Right lobe of liver (tissue), 6 donors: Measurements from ENCODE around the gene RNASE8. TPM values are rescaled to one million over a fixed set of nuclear protein-coding genes. Genes with fewer than 3 reads are reported as not detected.

Experiments
- ATAC-seq, 4 donors: fragments of 200-7000 bp; cut with Tn5 transposase; one replicate each; pipeline ENCODE4 v1.9.1; 2020; ENCODE audit warnings: mild to moderate bottlenecking in 4 of 4, moderate library complexity in 4 of 4
- DNase-seq, 3 donors: peaks; one replicate each; pipeline ENCODE4 v3.0.0-alpha.2; 2020
- H3K27ac ChIP-seq, 3 donors: fragments of 200-600 bp; one replicate each; pipeline ENCODE4 v1.8.0; 2022
- H3K27me3 ChIP-seq, 2 donors: fragments of 200-600 bp; one replicate each; pipeline ENCODE4 v1.8.0; 2022
- H3K36me3 ChIP-seq, 4 donors: fragments of 200-600 bp; sonication (generic) in 1 of 4; one replicate each; pipeline versions ENCODE4 v1.5.1 to v1.8.0; 2017 to 2022; ENCODE audit warnings: control low read depth in 1 of 4
- H3K4me1 ChIP-seq, 4 donors: fragments of 200-600 bp; sonication (generic) in 1 of 4; one replicate each; pipeline versions ENCODE4 v1.5.1 to v1.8.0; 2017 to 2022; ENCODE audit warnings: control low read depth in 1 of 4
- H3K4me3 ChIP-seq, 3 donors: fragments of 200-600 bp; one replicate each; pipeline ENCODE4 v1.8.0; 2022
- H3K9me3 ChIP-seq, 4 donors: fragments of 200-600 bp; sonication (generic) in 1 of 4; one replicate each; pipeline versions ENCODE4 v1.5.1 to v1.8.0; 2017 to 2022; ENCODE audit warnings: control low read depth in 1 of 4
- POLR2A ChIP-seq: fragments of 450-650 bp; IDR thresholded peaks from one replicate; pipeline ENCODE4 v1.6.1; 2017; ENCODE audit warnings: antibody characterized with exemption, mild to moderate bottlenecking
- WGBS: methylation state at CpG from one replicate; pipeline ENCODE4 v1.1.6; 2018; ENCODE audit warnings: low coverage, low lambda C conversion rate; ENCODE audit not compliant: insufficient coverage; ENCODE audit errors: missing lambda C conversion rate; 5-methylcytosine and 5-hydroxymethylcytosine counted together
- intact Hi-C, 2 donors: fragments of 100-400 bp; cut with DNase I; formaldehyde crosslinking; loops; one replicate each; pipeline versions ENCODE4 v1.11.2 to v1.14.1; 2022
- total RNA-seq, 6 experiments: library from RNA; depleted of rRNA in 2 of 6; stranded (reverse); fragments of >200 nt in 2 of 6; fragmentation: NEBNext Ultra II Directional in 3 of 6; extraction: Animal tissue kit (Norgen Biotek cat#: 25700) in 3 of 6; gene quantifications; one replicate each; pipeline versions ENCODE4 v1.1.0 to v1.2.4, GENCODE V29; 2016 to 2023
- TF ChIP-seq, protein P1 (sequence below), 4 donors: fragments of 200-600 bp in 3 of 4; fragments of 450-650 bp in 1 of 4; IDR thresholded peaks; one replicate each; pipeline versions ENCODE4 v1.5.1 to v1.8.0; 2016 to 2022; ENCODE audit warnings: antibody characterized with exemption in 4 of 4, mild to moderate bottlenecking in 2 of 4
- donor health status: DM: no; HTN: yes; CAD: no.
- donor health status: DM: no; HTN: no; CAD: no.
- donor health status: DM: no; HTN: no; CAD: no.
- donor health status: DM: no; HTN: yes; CAD: no.
- donor health status: DM: no; HTN: yes; CAD: no.

RNASE8 gene
- total RNA-seq, 6 experiments from 2014 or later: not detected

DNA sequence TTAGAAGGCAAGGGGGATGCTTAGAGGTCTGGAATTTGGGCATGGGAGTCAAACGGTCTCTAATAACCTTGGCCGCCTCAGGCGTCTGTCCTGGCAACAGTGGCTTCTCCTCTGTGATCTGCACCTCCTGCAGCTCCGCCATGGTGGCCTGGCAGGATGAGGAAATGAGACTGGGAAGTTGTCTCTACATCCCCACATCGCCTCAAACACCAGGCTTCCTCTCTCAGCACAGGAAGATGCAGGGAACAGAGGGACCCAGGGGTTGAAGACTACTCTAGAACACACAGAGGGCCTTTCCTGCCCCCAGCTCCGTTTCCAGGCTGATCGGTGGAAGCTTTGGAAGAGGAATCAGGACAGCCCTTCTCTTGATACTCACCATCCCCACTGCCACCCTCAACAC is 34.4 kb upstream of the RNASE8 start:
- DNase-seq: peak in 2 of 3 donors; percentile 43 to 58
- WGBS: no CpG with 5 or more reads among the region's 7 CpGs
- peak in 3 of 4 donors; percentile 10 to 31 (median 29) for ATAC-seq
- peaks cover 0 to 8% (median 2%) of the 10 kb centered on the region in 4 donors for H3K4me1 ChIP-seq
- intact Hi-C loops: no loop called here
- H3K9me3 ChIP-seq: no peaks in the 10 kb centered on the region
- peak overlapping the region in 2 of 3 donors; percentile 98 to 100 for H3K4me3 ChIP-seq
- H3K27ac ChIP-seq: peak overlapping the region; percentile 72 to 89 (median 79)
- no peaks in the 10 kb centered on the region for H3K27me3 ChIP-seq
- TF ChIP-seq, protein P1, sequence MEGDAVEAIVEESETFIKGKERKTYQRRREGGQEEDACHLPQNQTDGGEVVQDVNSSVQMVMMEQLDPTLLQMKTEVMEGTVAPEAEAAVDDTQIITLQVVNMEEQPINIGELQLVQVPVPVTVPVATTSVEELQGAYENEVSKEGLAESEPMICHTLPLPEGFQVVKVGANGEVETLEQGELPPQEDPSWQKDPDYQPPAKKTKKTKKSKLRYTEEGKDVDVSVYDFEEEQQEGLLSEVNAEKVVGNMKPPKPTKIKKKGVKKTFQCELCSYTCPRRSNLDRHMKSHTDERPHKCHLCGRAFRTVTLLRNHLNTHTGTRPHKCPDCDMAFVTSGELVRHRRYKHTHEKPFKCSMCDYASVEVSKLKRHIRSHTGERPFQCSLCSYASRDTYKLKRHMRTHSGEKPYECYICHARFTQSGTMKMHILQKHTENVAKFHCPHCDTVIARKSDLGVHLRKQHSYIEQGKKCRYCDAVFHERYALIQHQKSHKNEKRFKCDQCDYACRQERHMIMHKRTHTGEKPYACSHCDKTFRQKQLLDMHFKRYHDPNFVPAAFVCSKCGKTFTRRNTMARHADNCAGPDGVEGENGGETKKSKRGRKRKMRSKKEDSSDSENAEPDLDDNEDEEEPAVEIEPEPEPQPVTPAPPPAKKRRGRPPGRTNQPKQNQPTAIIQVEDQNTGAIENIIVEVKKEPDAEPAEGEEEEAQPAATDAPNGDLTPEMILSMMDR (IDR thresholded peaks at IDR 0.05): no peak
- TF ChIP-seq POLR2A: no peak
- peaks cover 0 to 38% (median 23%) of the 10 kb centered on the region in 4 donors for H3K36me3 ChIP-seq

DNA sequence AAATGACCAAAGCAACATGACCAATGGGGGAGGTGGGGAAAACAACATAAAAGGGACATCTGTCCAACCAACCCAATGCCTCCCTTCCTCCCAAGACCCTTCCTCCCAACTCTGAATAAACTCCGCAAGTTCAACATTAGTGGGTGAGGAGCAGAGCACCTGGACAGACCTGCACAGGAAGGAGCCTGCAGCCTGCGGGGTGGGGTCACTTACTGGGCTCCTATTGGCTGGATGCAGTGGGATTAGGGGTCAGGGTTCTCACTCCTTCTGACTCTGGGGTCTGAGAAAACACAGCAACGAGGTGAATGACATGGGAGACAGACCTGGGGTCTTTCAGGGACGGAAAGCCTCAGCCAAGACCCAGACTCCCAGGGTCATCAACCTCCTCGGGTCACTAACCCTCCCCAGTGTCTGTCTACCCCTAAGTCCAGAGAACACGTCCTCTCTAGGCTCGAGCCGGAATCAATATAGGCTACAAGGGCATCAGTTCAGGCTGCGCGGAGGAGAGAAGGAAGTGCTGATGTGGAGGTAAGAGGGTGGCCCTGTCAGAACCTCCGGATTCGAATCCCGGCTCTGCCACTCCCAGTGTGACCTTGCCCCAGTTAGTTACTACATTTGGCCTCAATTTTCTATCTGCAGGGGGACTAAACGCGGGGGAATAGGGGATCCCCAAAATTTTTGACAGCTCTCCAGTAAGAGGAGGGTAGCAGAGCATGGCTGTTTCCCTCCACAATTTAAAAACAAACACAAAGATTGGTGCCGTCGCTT is 33.6 kb upstream of the RNASE8 start:
- H3K27ac ChIP-seq: peak overlapping the region; percentile 72 to 89 (median 79)
- no peaks in the 10 kb centered on the region for H3K9me3 ChIP-seq
- 6% methylated on average over 9 of the region's 17 CpGs for WGBS
- H3K4me3 ChIP-seq: peak overlapping the region; percentile 92 to 100 (median 98)
- TF ChIP-seq POLR2A: peak; percentile 9
- TF ChIP-seq, protein P1 (IDR thresholded peaks at IDR 0.05): no peak
- intact Hi-C loops: no loop called here
- peaks cover 0 to 30% (median 16%) of the 10 kb centered on the region in 4 donors for H3K36me3 ChIP-seq
- peak; percentile 45 to 78 (median 70) for DNase-seq
- peak; percentile 57 to 75 (median 72) for ATAC-seq
- peaks cover 0 to 8% (median 2%) of the 10 kb centered on the region in 4 donors for H3K4me1 ChIP-seq
- H3K27me3 ChIP-seq: no peaks in the 10 kb centered on the region

DNA sequence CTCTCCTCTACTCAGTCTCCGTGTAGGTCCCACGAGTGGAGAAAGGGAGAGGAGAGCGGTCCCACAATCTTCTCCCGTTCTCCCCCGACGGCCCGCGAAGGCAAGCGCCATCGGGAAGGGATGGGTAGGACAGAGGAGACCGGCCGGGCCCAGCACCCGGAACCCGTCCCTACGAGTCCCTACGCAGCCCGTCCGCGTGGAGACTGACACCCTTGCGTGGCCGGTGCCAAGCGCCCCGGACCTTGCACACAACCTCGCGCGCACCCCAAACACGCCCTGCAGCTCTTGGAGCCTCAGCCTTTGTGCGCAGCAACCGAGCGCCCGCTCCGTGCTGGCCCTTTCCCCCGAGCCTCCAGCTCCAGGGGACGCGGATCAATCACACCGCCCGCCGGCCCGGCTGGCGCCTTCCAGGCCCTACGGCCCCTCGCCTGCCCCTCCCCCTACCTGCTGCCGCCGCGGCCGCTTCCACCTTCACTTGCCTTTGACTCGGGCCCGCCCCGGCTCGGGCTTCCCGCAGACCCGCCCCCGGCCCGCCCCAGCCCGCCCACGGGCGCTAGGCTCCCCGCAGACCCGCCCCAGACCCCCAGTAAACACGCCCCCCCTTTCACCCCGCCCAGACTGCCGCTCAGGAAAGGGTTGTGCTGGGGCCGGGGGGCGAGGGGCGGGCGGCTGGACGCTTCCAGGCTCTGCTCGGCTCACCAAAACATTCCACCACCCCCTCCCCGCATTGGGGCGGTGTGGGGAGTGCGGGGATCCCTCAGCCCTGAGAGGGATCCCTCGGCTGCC is 32.8 kb upstream of the RNASE8 start, which contains the start of gene NDRG2:
TSS of gene NDRG2 (minus strand) at position 477 of the 786 bp plus-strand sequence. CDS start 1,746 bp downstream, outside the sequence.
- H3K4me3 ChIP-seq: peak within 1 kb of the TSS; percentile 92 to 100 (median 98)
- ATAC-seq: peak; percentile 83 to 88 (median 86)
- intact Hi-C loops: no loop called here
- peaks cover 0 to 8% (median 2%) of the 10 kb centered on the region in 4 donors for H3K4me1 ChIP-seq
- DNase-seq: peak; percentile 89 to 91 (median 91)
- H3K27me3 ChIP-seq: no peaks in the 10 kb centered on the region
- peaks cover 0 to 22% (median 9%) of the 10 kb centered on the region in 4 donors for H3K36me3 ChIP-seq
- no peaks in the 10 kb centered on the region for H3K9me3 ChIP-seq
- peak within 1 kb of the TSS; percentile 72 to 89 (median 79) for H3K27ac ChIP-seq
- 0% methylated on average over 14 of the region's 72 CpGs for WGBS
- TF ChIP-seq, protein P1 (IDR thresholded peaks at IDR 0.05): no peak
- peak; percentile 56 for TF ChIP-seq POLR2A

DNA sequence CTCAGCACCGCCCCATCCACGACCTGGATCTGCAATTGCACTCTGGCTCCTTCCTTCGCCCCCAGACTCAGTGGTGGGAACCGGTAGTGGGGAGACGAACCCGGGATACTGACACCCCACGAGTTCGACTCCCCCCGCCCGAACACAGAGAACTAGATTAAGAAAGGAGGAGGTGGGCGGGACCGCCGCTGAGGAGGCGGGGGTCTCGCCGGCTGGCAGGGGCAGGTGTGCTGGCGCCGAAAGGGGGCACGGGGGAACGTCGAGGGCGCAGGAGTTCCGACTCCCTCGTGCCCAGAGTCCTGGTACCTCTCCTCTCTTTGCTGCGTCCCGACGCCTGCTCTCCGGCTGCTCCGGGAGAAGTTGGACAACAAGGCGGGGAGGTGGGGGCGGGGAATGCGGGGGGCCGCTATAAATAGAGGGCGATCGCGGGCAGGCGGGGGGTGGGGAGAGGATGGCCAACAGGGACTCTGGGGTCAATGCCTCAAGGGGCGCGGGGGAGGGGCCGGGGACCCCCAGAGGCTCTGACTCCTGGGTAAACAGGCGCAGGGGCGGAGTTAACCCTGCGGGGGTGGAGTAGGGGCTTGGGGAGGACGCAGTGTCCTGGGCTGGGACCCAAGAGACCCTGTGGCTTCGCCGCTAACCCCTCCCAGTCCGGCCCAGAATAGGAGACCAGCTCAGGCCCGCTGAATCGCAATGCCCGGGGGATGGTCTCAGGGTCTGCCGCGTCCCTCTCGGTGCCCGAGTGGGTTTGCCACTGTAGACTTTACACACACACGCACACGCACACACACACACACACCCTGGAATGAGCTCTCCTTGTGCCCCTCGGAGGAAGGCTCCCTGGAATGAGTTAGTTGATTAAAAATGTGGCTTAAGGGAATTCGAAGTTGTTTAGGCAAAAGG is 32.0 kb upstream of the RNASE8 start:
- no peaks in the 10 kb centered on the region for H3K9me3 ChIP-seq
- H3K27me3 ChIP-seq: no peaks in the 10 kb centered on the region
- ATAC-seq (peak; percentile 31 to 41 (median 34)), DNase-seq (peak; percentile 54 to 79 (median 75))
- intact Hi-C loops: no loop called here
- H3K36me3 ChIP-seq: peaks cover 0 to 14% (median 5%) of the 10 kb centered on the region in 4 donors
- WGBS: 5% methylated on average over 19 of the region's 58 CpGs
- TF ChIP-seq, protein P1 (IDR thresholded peaks at IDR 0.05): no peak
- no peak for TF ChIP-seq POLR2A
- peak overlapping the region; percentile 92 to 100 (median 98) for H3K4me3 ChIP-seq
- H3K27ac ChIP-seq: peak overlapping the region; percentile 72 to 89 (median 79)
- H3K4me1 ChIP-seq: peaks cover 0 to 8% (median 2%) of the 10 kb centered on the region in 4 donors
